ENCODE measurements around the gene ZNF836.
A peak's percentile ranks its signal among the peaks of the same experiment; 100 is the strongest.
"Not testable (repeated sequence)": the region's sequence is repeated elsewhere in the genome, so short reads cannot be mapped to it uniquely, and the experiment has no call there.

ZNF836 gene

GRCh38 chr19:52171321-52172169 is at the start of gene ZNF836:
Gene ZNF836 (minus strand): TSS chr19:52171621. CDS start chr19:52168072, 3,549 bp downstream.
- peak; percentile 84 for DNase-seq

- DNase-seq = no peak
Measured at GRCh38 chr19:52221031-52221430, 49.6 kb upstream of the ZNF836 start.

- no peak for DNase-seq
Measured at GRCh38 chr19:52219611-52220010, 48.2 kb upstream of the ZNF836 start.

- DNase-seq = no peak
Measured at GRCh38 chr19:52217576-52217975, 46.2 kb upstream of the ZNF836 start.

GRCh38 chr19:52216401-52216800 is 45.0 kb upstream of the ZNF836 start:
- DNase-seq = no peak

- no peak for DNase-seq
Measured at GRCh38 chr19:52214241-52214640, 42.8 kb upstream of the ZNF836 start.

GRCh38 chr19:52212572-52213255 is 41.3 kb upstream of the ZNF836 start:
- DNase-seq = no peak

- DNase-seq = no peak
Measured at GRCh38 chr19:52211926-52212571, 40.6 kb upstream of the ZNF836 start.

GRCh38 chr19:52211203-52211602 is 39.8 kb upstream of the ZNF836 start:
- no peak for DNase-seq

GRCh38 chr19:52206481-52206880 is 35.1 kb upstream of the ZNF836 start:
- DNase-seq = no peak

- DNase-seq = not testable (repeated sequence)
Measured at GRCh38 chr19:52200755-52201391, 29.5 kb upstream of the ZNF836 start.

GRCh38 chr19:52200044-52200443 is 28.6 kb upstream of the ZNF836 start:
- no peak for DNase-seq

- no peak for DNase-seq
Measured at GRCh38 chr19:52198678-52199077, 27.3 kb upstream of the ZNF836 start.

- DNase-seq = no peak
Measured at GRCh38 chr19:52197964-52198363, 26.5 kb upstream of the ZNF836 start.

GRCh38 chr19:52196256-52196967 is 25.0 kb upstream of the ZNF836 start:
- no peak for DNase-seq

GRCh38 chr19:52191951-52192350 is 20.5 kb upstream of the ZNF836 start:
- DNase-seq = no peak

- DNase-seq = no peak
Measured at GRCh38 chr19:52191389-52191788, 20.0 kb upstream of the ZNF836 start.

GRCh38 chr19:52190487-52191293 is 19.3 kb upstream of the ZNF836 start:
- DNase-seq = no peak

GRCh38 chr19:52189735-52190486 is 18.5 kb upstream of the ZNF836 start, which contains the start of gene PPP2R1A:
Gene PPP2R1A (plus strand): TSS chr19:52190052. CDS start chr19:52190097, 45 bp downstream.
- DNase-seq = peak; percentile 100

GRCh38 chr19:52188822-52189734 is 17.7 kb upstream of the ZNF836 start:
- no peak for DNase-seq

All from NCI-H1105 (cell line).